HG03280 (cell line): ENCODE data around the gene FFAR4.
"Not testable (repeated sequence)": the region's sequence is repeated elsewhere in the genome, so short reads cannot be mapped to it uniquely, and the experiment has no call there.

Experiments
- ATAC-seq: cut with Tn5 transposase; IDR thresholded peaks from one replicate; pipeline ENCODE4 v1.9.1; 2021; ENCODE audit warnings: mild to moderate bottlenecking, moderate library complexity; ENCODE audit not compliant: unreplicated experiment

The FFAR4 gene

DNA sequence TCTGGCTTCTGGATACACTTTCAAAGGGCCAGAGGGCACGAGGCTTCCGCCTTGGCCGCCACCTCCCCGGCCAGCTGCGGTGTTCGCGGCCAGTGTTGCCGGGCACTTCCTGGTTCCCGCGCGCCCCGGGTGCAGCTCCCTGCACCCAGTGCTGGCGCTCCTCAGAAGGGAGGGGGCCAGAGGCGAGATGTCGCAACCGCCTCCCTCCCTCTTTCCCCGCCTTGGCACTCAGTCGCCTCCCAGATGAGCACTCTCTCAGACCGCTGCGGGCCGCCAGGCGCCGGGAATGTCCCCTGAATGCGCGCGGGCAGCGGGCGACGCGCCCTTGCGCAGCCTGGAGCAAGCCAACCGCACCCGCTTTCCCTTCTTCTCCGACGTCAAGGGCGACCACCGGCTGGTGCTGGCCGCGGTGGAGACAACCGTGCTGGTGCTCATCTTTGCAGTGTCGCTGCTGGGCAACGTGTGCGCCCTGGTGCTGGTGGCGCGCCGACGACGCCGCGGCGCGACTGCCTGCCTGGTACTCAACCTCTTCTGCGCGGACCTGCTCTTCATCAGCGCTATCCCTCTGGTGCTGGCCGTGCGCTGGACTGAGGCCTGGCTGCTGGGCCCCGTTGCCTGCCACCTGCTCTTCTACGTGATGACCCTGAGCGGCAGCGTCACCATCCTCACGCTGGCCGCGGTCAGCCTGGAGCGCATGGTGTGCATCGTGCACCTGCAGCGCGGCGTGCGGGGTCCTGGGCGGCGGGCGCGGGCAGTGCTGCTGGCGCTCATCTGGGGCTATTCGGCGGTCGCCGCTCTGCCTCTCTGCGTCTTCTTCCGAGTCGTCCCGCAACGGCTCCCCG, at the start of gene FFAR4:
FFAR4 (plus strand) TSS at position 231 of the 842 bp plus-strand sequence; CDS start at position 287, 56 bp downstream.
- no peak for ATAC-seq

DNA sequence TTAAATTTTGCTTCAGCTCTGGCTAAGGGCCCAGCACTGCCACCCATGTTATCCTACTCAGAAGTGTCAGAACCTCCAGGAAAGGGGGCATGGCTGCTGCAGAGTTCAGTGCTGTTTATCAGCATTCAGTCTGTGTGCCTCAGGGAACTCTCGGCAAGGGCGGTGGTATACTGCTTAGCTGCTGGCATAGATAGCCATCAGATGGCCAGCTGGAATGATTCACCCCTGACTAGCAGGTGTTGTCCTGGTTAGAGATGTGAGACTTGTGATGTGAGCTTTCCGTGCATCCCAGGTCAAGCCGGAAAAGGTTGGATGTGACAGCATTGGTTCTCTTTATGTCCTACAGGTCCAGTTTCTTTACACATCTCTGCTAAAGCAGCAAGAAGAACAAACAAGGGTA, 47.9 kb upstream of the FFAR4 start:
- no peak for ATAC-seq

DNA sequence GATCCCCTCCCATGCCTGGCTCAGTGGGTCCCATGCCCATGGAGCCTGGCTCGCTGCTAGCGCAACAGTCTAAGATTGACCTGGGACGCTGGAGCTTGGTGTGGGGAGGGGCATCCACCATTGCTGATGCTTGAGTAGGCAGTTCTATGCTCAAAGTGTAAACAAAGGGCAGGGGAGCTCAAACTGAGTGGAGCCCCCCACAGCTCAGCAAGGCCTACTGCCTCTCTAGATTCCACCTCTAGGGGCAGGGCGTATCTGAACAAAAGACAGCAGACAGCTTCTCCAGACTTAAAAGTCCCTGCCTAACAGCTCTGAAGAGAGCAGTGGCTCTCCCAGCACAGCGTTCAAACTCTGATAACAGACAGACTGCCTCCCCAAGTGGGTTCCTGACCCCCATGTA, 31.2 kb upstream of the FFAR4 start:
- no peak for ATAC-seq

DNA sequence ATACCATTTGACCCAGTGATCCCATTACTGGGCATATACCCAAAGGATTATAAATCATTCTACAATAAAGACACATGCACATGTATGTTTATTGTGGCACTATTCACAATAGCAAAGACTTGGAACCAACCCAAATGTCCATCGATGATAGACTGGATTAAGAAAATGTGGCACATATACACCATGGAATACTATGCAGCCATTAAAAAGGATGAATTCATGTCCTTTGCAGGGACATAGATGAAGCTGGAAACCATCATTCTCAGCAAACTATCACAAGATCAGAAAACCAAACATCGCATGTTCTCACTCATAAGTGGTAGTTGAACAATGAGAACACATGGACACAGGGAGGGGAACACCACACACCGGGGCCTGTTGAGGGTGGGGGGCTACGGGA, 25.6 kb upstream of the FFAR4 start:
- not testable (repeated sequence) for ATAC-seq

DNA sequence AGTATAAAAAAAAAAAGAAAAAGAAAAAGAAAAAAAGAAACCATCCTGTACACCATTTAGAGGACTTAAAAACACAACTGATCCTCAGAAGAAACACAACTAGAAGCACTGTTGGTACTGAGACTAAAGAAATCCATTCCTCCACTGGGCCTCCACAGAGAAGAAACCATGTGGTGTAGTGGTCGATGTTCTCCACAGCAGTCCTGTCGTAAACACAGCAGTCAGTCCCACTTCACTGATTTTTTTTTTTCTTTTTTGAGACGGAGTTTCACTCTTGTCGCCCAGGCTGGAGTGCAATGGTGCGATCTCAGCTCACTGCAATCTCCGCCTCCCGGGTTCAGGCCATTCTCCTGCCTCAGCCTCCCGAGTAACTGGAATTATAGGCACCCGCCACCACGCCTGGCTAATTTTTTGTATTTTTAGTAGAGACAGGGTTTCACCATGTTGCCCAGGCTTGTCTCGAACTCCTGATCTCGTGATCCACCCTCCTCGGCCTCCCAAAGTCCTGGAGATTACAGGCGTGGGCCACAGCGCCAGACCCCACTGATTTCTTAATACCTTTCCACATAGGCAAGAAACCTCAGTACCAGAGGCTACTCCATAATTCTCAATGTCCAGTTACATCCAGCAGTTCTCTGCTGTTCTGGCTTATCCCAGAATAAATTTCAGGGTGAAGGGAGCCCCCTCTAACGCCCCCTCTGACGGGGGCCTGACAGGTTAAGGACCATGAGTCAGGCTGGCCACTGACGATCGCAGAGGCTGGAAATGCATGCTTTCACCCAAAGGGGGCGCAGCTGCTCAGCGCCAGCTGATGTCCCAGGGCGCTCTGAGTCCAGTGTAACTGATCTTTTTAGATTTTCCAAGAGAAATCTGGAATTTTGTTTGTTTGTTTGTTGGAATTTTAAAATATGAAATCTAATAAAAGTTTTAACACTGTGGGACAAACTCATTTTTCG, 24.8 kb upstream of the FFAR4 start:
- no peak for ATAC-seq

DNA sequence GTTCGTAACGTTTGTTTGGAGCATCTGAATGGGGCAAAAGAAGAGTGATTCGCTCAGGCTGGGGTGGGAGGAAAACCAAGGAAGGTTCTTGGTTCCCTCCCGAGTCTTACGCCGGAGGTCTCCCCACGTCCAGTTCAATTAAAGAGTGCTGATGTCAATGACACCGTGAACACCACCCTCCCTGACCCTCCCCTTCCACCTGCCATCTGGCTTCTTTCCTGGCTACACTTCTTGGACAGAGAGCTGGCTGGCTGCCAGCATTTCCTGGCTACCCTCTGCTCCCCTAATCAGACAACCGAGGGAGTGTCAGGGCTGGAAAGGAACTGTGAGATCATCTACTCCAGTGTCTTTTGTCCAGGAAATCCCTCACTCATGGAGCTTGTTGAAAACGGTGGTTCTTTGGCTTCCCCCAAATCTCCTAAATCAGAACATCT, 24.1 kb upstream of the FFAR4 start:
- no peak for ATAC-seq

DNA sequence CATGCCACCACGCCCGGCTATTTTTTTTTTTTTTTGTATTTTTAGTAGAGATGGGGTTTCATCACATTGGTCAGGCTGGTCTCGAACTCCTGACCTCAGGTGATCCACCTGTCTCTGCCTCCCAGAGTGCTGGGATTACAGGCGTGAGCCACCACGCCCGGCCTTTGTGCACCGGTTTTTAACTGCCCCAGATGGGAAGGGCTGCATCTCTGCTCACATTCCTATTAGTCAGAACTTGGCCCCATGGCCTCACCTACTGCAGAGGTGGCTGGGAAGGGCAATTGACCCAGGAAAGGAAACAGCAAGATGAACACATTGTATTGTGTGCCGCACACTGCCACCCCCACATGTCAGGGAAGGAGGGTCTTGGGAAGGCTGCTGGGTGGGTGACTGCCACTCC, 19.5 kb upstream of the FFAR4 start:
- ATAC-seq = not testable (repeated sequence)

DNA sequence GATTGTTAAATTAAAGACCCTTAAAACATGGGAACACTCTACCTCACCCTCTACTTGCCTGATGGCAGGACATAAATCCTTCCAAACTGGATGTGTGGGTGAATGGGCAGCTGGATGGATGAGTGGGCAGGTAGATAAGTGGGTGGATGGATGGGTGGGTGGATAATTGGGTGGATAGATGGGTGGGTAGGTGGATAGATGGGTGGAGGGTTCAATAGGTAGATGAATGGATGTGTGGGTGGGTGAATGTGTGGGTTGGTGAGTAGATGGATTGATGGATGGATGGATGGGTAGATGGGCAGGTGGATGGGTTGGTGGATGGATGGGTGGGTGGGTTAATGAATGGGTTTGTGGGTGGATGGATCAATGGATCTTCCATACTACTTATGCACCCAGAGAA, 18.9 kb upstream of the FFAR4 start:
- no peak for ATAC-seq

DNA sequence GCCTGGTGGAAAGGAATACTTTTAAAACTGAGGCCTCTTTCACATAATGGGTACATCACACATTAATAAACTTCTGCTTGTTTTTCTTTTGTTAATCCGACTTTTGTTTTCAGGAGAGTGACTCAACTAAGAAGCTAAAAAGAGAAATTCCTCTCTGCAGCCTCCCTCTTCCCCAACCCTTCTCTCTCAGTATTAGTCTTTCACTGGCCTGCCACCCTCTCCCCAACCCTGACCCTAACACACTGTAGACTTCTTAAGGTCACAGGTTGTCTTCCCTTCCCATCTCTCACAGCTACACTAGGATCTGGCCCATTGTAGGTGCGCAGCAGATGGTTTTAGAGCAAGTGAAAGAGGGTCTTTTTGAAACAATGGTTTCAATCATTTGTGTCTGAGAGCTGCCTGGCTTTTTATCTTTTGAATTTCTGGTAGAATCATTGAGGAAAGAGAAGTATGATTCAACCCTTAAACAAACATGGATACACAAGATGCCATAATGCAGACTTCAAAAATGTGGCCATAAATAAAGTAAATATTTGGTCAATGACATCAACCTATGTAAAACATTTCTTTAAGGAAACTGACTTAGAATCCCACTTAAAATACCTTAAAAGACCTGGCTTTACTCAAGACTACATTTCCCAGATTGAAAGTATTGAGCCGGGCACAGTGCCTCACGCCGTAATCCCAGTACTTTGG, 17.9 kb upstream of the FFAR4 start:
- no peak for ATAC-seq

DNA sequence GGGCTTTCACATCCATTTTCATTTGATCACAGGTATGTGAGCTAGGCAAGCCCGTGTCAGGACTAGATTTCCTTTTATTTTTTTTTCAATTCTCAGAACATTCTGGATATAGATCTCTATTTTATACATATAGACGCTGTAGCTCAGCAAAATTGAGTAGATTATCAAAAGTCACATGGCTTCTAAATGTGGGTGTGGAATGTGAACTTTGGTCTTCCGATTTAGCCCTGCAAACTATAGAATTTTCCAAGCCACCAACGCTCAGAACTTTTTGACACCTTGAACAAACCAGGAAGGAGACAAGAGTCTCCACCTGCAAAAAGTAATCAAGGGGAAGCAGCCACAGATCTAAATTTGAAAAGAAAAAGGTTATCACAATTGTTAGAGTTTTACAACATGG, 15.9 kb upstream of the FFAR4 start:
- no peak for ATAC-seq

DNA sequence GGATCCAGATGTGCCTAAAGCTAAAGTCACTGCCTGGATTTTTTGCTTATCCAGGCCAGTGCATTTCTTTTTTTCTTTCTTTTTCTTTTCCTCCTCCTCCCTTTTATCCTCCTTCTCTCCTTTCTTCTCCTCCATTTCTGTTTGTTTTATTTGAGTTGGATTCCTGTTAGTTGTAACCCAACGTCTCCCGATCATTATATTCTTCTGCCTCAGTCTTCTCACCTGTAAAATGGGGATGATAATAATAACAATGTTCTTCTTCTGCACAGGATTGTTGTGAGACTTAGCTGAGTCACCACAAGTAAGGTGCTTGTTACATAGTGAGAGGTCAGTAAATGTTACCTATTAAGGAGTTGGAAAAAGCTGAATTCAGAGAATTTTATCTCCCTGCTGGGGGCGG, 13.7 kb upstream of the FFAR4 start:
- no peak for ATAC-seq

DNA sequence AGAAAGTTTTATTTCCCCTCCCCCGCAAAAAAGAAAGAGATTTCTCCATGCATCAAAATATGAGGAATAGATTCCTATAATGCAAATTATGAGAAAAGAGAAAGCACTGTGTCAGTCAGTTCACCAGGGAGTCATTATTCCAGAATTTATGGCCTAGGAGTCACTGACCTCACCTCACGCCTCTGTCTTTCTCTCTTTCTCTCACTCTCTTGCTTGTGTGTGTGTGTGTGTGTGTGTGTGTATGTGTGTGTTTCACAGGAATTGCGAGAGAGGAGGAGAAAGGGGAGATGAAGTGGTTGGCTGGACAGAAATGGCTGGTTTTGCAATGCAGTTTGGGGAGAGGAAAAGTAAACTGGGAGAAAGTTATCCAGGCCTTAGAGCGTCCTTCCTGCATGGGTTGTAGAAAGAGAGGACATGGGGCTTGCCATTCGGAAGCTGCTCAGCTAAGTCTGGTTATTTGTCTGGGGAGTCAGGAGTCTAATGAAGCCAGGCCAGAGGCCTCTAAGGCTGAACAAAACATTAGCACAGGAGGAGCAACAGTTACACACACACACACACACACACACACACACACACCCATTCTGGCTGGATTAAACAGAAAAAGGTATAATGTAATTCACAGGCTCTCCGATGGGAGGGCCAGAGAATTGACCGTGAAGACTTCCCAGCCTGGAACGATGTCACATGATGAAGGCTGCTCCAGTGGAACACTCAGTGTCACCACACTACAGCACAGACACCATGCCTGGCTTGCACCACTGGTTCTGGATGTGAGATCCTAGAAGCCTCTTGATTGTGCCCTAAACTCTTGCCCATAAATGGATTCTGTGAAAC, 12.8 kb upstream of the FFAR4 start:
- no peak for ATAC-seq

DNA sequence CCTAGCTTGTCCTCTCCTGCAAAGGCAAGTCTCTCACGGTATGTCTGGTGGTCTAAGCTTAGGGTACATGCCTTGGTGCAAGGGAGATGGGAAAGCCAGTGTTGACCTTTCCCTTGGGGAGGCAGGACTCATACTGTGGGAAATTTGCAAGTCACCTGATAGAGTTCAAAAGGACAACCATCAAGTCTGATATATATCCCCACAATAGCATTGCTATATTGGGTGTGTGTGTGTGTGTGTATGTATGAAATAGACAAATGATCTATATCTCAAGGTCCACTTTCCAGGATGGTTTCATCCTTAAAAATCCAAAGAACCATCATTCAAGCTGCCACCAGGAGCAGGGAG, 12.2 kb upstream of the FFAR4 start:
- ATAC-seq = no peak

DNA sequence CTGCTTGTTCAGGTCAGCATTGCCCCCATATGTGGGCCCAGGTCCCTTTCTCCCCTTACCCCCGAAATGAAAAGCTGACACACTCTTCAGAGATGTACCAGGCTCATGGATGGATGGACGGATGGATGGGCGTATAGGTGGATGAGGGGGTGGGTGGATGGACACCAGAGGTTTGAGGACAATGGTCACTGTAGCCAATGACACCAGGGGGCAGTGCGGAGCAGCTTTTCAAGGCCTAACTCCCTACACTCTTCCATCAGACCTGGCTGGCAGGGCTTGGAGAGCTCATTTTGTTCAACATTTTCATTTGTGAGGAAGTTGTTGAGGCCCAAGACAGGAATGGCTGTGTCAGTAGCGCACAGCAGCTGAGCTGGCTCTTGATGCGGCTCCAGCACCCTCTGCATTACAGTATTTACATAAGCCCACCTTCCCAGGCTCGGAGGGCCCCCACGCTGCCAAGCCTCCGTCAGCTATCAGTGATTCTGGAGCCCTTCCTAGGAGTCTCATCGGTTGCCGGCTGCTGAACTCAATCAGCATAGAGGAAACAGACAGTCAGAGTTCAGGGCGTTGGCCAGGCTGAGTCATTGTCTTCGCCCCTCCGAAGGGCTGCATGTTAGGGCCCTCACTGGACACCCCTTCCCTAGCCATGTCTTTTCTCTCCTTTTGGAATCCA, 11.6 kb upstream of the FFAR4 start:
- ATAC-seq = no peak

DNA sequence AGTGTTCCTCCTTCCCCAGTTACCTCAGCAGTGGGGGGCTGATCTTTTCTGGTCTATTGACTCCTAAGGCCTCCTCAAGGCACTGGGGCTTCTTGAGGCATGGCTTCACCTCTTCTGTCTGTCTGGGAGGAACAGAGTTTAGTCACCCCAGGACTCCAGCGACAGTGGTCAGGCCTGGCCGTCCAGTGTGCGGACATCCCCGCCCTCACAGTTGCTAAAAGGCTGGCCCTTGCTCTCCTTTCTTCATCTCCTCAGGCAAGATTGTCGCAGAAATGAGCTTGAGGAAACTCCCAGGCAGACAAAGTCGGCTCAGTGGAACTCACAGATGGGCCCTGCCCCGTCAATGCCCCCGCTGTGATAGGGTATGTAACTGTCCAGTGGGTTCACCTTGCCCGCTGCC, 7.0 kb upstream of the FFAR4 start:
- no peak for ATAC-seq

DNA sequence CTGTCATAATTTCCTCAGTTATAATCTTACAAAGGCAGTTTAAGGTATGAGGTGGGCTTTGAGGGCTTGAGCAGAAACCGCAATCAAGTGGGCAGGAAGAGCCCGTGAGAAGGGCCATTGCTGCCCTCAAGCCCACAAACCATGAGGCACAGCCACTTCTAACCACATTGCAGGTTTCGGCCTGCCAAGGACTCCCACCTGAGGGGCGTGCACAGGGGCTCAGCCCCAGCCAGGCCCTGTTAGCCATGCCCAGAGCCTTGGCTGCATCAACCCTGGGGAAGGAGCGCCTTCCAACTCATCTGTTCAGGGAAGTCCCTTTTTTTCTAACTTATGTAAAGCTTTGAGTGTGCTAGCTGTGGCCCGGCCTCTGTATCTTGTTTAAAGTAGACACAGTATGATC, 5.9 kb upstream of the FFAR4 start:
- no peak for ATAC-seq

DNA sequence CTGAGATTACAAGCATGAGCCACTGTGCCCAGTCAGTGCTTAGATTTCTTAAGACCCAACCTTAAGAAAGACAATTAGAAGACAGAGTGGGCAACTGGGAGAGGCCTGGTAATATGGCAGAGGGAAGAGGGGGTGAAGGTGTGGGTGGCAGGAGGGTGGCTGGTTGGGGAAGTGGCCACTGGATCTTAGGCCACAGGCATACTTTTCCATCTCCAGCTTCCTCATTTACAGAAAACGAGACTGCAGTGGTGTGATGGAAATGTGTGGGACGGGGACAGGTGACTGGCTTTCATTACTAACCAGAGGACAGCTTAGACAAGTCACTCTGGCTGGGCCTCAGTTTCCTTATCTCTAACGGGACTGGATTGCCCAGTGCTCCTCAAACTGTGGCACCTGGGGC, 1.0 kb upstream of the FFAR4 start:
- ATAC-seq = no peak

DNA sequence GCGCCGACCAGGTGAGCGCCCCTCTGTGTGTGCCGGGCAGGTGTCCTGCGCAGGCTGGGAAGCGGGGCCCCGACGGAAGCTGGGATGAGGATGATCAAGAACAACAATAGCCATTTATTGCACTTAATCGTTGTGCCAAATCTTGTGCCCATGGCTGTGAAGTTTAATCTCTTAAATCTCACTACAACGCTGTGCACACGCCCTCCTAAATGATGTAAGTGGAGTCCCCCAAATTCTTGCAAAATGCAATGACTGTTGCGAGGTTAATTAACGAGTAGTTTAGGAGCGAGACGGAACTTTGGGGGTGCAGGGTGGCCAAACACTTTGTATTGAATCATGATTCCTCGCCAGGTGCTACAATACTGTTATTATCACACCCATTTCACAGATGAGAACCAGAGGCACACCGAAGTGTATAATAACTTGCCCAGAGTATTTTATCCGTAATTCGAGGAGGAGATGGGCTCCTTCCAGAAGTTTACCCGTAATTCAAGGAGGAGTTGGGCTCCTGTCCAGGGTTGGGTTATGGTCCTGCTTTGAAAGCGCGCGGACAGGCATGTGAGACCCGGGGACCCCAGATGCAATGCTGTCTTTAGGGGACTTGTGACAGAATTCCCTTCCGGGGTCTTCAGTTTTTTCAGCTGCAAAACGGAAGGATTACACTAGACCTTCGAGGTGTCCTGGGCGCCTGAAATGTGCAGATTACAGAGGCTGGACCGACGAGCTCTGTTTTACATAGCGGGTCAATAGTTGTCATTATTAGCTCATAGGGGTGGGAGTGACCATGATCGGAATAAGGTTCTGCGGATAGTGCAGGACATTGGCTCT, 1.0 kb downstream of the FFAR4 start:
- ATAC-seq = no peak

DNA sequence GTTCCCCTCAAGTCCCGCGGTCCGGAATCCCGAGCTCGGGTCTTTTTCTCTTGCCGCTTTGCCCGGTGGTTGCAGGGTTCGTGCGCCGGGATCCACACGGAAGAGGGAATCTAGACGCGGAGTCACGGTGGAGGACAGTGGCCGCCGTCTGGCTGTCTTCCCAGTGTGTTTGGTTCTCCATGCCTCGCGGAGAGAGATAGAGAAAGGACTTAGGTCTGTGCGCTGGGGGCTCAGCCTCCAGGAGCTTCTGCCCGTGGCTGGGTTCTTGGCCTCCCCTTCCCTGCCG, 1.6 kb downstream of the FFAR4 start:
- ATAC-seq = no peak
